Myocyte (in vitro differentiated cells): ENCODE data around the gene DLAT. TPM values are rescaled to one million over a fixed set of nuclear protein-coding genes. Genes with fewer than 3 reads are reported as not detected.
A peak's percentile ranks its signal among the peaks of the same experiment; 100 is the strongest.
"Not testable (repeated sequence)": the region's sequence is repeated elsewhere in the genome, so short reads cannot be mapped to it uniquely, and the experiment has no call there.

Source experiments
- DNase-seq: peaks from one replicate; pipeline ENCODE4 v3.0.0-alpha.2; 2012; ENCODE audit warnings: low read depth
- total RNA-seq: library from RNA; depleted of rRNA; stranded (reverse); fragments of >200 nt; gene quantifications from 2 replicates; pipeline ENCODE4 v1.2.3, GENCODE V29; 2014

The DLAT gene
- total RNA-seq, 1 donor from 2014 or later: 65.1 TPM

DNA sequence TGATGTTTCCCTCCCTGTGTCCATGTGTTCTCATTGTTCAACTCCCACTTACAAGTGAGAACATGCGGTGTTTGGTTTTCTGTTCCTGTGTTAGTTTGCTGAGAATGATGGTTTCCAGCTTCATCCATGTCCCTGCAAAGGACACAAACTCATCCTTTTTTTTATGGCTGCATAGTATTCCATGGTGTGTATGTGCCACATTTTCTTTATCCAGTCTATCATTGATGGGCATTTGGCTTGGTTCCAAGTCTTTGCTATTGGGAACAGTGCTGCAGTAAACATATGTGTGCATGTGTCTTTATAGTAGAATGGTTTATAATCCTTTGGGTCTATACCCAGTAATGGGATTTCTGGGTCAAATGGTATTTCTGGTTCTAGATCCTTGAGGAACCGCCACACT, 21.4 kb downstream of the DLAT start:
- not testable (repeated sequence) for DNase-seq

DNA sequence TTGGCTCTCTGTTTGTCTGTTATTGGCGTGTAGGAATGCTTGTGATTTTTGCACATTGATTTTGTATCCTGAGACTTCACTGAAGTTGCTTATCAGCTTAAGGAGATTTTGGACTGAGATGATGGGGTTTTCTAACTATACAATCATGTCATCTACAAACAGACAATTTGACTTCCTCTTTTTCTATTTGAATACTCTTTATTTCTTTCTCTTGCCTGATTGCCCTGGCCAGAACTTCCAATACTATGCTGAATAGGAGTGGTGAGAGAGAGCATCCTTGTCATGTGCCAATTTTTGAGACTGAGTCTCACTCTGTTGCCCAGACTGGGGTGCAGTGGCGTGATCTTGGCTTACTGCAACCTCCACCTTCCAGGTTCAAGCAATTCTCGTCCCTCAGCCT, 23.0 kb downstream of the DLAT start:
- DNase-seq: not testable (repeated sequence)

DNA sequence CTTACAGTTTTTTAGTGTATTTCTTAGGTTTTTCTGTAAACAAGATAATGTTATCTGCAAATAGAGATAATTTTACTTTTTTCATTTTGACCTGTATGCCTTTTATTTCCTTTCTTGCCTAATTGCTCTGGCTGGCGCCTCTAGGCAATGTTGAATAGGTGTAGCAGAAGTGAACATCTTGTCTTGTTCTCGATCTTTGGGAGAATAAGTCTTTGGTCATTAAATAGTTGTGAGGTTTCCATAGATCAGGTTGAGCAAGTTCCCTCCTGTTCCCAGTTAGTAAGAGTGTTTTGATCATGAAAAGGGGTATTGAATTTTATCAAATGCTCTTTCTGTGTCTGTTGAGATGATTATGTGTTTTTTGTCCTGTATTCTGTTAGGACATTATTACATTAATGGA, 24.6 kb downstream of the DLAT start:
- no peak for DNase-seq

DNA sequence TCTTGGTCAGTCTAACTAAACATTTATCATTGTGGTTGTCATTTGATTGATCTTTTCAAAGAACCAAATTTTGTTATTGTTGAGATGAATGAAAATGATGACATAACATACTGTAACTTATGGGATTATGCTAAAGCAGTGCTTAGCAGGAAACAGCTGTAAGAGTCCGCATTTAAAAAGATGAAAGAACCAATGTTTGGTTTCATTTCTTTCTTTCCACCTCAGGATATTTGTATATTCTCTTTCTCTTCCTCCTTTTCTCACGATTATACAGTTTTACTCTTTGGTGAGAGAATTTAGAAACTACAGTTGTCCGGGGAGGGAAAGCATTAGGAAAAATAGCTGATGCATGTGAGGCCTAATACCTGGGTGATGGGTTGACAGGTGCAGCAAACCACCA, 25.5 kb downstream of the DLAT start:
- no peak for DNase-seq

DNA sequence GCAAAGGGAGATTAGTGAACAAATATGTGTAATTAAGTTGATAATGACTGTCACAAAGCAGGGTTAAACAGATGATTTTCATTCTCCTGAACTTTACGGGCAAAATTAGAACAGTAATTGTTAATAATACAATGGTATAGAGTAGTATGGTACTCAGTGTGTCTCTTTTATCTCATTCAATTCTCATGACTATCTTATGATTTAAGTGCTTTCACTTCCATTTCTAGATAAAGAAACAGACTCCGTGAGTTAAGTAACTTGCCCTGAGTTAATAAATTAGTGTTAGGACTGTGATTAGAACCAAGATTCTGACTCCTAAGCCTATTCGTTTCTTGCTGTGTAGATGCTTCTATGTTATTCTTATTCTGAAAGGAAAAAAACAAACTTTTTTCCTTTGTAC, 26.6 kb downstream of the DLAT start:
- no peak for DNase-seq

DNA sequence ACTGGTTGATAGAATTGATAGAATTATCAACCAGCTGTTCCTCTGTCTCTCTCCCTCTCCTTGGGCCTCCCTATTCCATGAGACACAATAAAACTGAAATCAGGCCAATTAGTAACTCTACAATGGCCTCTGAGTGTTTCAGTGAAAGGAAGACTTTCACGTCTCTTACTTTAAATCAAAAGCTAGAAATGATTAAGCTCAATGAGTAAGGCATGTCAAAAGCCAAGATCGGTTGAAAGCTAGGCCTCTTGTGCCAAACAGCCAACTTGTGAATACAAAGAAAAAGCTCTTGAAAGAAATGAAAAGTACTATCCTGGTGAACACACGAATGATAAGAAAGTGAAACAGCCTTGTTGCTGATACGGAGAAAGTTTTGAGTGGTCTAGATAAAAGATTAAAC, 32.0 kb downstream of the DLAT start:
- no peak for DNase-seq

DNA sequence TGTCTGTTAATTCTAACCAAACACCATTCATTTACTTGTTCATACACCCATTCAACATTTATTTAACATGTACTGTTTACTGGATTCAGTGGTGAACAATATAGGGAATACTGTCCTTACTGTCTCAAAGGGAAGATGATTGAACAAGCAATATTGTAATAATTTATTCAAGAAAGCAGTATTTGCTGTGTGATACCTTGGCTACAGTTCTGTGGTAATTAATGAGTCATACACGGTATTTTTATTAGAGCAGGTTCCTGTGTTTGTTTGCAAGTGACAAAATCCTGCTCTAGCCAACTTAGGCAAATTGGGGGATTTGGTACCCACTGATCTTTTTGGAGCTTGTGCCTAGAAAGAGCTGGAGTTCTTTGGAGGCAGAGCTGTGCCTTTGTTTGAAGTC, 32.9 kb downstream of the DLAT start:
- DNase-seq: no peak

DNA sequence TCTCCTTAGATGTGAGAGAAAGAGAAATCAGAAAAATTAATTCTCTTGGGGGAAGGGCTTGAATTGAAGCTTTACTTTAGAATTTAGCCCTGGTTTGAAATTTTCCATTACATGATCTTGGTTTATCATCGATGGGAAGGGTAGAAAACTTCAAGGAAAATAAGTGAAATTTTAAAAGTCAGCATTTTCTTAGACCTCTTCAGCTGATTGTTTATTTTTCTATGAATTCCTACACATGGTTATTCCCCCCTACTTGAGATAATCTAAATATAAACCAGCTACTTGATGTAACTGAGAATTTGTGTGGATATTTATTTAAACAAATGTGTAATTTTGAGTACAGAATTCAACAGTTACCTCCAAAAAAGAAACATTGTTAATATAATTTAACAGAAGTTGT, 37.7 kb downstream of the DLAT start:
- no peak for DNase-seq

DNA sequence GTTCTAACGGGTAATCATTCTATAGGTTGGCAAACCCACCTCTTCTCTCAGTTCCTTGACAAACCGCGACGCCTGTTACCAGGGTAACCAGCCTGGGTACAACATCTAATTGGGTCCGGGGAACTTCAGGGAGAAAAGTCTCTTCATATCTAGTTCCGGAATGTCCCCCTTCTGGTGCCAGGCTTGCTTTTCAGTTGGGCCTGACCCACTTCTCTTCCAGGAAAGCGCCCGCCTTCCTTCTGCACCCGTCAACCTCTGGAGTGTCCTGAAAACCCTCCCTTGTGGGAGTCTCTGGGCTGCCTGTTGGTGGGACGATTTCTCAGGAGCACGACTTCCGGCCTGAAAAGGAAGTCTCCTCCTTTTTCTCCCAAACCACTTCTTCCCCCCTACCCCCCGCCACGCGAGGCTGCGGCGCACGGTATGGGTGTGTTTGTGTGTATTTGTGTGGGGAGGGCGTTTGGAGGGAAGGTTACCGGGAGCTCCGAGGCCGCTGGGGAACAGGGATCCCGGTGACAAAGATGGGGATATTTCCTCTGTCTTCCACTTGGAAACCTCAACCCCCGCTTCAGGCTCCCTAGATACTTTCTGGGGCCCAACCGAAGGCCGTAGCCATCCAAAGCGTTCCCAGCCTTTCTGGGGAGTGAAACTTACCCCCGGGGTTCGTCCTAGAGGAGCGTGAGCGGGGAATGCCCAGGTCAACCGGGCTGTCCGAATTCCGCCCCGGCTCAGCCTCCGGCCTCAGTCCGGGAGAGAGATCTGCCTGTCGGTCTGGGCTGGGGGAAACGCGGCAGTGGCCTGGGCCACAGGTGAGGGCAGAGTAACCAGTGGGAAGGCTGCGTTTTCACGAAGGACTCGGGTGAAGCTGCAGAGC, 49.0 kb downstream of the DLAT start, which contains the start of the genes NKAPD1 and PIH1D2:
Gene NKAPD1 (plus strand): TSS at position 359 of the 871 bp plus-strand sequence. CDS start 1,276 bp downstream, outside the sequence.
Gene PIH1D2 (minus strand): TSS at position 77 of the 871 bp plus-strand sequence. CDS start 843 bp downstream, outside the sequence.
- peak; percentile 90 for DNase-seq

DNA sequence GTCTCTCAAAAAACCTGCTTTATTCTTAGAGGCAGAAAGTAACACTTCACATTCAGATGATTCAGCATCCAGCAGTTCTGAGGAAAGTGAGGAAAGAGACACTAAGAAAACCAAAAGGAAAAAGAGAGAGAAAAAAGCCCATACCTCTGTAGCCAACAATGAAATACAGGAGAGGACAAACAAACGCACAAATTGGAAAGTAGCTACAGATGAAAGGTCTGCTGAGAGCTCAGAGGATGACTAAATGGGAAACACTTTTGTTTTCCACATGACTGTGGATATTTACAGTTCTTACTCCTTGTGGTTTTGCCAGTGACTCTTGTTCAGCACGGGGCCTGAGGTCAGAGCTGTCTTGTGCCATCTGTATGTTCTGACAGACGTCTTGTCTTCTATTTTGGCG, 57.5 kb downstream of the DLAT start:
- peak; percentile 92 for DNase-seq

DNA sequence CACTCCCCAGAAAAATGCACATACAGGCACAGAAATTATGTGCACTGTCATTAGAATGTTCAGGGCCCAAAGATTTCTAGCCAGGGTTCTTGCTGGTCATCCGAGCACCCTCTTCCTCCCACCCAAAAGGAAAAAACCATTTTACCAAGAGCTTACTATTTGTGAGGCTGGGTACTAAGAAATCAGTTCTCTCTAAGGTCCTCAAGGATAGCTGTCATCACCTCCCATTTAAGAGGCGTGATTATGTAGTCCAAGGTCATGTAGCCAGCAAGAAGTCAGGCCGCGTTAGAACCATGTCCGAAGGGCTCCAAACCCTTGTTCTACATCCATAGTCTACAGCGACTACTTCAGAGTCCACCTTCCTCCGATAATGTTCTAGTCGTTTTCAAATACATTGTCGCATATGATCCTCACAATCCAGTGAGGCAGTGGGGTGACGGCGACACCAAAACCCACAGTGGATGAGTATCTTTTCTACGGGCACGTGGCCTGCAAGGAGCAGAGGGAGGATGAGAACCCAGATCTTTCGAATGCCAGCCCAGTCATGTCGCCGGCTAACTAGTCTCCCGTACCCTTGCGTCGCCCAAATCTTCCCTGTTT, 60.7 kb downstream of the DLAT start:
- peak; percentile 56 for DNase-seq

DNA sequence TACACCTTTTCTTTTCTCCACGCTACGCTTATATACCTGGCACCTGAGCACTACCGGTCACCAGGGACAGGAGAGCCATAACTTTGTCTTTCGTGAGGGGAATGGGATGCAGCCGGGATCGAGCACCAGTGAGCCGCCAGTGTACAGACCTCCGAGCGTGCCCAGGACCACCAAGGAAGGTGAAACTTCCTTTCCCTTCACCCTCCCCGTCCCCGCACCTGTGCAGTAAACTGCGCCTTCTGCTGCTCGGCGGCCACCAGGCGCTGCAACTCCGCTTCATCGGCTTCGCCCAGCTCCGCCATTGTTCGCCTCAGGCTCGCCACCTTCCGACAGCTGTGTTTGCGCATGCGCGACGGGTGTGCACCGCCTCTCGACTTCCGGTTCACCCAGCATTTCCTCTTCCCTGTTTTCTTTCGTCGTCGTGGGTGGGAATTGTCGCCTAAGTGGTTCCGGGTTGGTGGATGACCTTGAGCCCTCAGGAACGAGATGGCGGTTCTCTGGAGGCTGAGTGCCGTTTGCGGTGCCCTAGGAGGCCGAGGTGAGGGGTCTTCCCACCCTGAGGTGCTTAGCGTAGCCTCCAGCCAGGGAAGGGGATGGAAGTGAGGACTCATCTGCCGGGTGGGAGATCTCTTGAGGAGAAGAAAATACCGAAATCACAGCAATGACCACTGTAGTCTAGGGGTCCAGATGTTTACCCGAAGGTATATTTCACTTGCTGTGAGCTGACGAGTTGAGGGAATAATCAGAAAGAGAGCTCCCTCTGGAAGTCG, 61.4 kb downstream of the DLAT start, which contains the start of the genes SDHD and TIMM8B:
Gene SDHD (plus strand): TSS at position 452 of the 770 bp plus-strand sequence. CDS start 35 bp downstream, at position 487.
Gene TIMM8B (minus strand): TSS at position 335 of the 770 bp plus-strand sequence. CDS start 33 bp downstream, at position 302.
- DNase-seq: peak; percentile 99

DNA sequence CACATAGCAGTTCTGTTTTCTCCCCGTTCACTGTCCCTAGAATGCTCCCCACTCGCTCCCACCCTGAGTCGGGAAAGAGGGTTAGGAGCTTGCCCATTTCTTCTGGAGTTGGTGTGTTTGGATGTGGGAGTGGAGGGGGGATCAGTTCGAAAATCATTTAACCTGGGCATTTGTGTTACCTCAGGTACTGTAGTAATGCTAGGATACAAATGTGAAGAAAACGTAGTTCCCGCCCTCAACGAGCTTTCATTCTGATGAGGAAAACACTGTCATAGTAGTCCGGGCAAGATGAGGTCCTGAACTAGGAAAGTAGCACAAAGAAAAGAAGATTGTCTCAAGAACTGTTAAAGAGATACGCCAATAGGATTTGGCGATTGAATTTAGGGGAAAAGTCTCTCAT, 62.0 kb downstream of the DLAT start:
- DNase-seq: no peak

DNA sequence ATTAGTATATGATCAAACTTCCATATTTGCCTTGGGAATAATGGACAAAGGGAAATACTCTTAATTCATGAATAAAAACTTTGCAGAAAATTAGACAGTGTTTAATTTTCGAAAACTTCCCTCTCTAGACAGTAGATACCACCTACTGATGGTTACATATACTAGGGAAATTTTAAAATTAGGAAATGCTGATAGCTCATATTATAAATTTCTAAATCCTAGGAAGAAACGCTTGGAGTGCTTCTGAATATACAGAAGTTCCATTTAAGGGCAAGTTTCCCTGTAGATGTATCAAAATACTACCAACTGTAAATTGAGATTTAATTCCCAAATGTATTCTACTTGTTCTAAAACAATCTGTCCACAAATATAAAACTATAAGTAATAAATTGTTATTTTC, 70.1 kb downstream of the DLAT start:
- DNase-seq: not testable (repeated sequence)

DNA sequence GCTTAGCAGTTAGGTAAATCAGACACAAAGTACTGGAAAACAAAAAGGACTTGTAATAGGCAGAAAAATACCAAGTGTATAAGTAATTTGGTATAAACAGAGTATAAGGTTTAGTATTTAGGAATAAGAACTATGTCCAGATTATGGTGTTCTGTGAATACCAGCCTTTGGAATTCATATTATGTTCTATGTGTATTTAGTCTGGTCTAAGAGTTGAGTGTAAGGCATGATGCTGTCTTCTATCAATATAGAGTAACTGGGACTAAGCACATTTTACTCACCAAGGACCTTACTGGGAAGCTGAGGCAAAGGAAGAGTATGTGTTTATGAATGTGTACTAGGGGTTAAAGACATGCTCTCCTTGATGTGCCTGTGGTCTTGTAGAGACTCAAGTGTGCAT, 71.0 kb downstream of the DLAT start:
- no peak for DNase-seq

DNA sequence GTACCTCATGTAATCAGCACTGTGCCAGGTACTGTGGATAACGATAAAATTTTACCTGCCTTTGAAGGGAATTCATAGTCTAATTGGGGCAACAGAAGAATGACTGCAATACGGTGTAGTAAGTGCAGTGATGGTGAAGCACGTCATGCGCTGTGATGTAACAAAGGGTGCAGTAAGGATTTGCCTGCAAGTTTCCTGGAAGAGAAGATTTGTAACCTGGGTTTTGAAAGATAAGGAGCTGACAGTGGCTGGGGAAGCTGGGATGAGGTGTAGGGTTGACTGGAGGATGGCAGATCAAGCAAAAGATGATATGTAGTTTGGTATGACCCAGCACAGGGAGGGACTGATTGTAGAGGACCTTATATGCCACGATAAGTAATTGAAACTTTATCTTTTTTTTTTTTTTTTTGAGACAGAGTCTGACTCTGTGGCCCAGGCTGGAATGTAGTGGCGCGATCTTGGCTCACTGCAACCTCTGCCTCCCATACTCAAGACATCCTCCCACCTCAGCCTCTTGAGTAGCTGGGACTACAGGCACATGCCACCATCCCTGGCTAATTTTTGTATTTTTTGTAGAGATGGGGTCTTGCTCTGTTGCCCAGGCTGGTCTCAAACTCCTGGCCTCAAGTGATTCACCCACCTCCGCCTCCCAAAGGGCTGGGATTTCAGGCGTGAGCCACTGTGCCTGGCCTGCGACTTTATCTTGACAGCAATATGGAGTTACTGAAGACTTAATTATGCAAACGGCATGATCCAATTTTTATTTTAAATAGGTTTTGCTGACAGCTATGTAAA, 72.7 kb downstream of the DLAT start:
- no peak for DNase-seq

DNA sequence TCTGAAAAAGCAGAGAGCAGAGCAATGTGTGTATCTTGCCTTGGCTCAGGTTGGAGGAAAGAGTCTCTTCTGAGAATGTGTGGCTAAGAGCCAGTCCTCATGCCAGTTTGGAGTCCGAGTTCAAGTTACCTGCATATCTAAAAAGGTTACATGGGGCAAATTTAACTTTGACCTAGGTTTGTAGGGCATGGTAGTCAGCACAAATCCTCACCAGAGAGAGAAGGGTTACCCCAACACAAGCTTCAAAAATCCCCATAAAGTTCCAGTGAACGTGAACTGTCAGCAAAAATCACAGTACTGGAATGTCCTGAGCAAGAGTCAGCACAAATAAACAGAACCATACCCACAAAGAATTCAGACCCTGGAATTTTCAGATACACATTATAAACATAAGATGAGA, 75.3 kb downstream of the DLAT start:
- DNase-seq: no peak

DNA sequence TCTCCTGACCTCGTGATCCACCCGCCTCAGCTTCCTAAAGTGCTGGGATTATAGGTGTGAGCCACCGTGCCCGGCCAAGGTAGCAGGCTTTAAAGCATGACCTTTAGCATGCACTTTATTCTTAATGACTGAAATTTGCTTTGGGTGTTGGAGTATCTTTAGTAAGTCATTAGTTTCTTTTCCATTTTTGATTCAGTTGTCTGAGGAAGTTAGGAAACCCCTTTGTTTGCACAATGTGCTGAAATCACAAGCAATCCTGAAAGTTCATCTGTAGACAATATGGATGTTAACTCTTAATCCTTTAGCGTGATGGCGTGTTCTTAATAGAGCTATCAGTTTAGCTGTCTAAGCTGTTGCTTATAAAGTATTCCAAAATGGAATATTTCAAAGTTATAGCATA, 78.2 kb downstream of the DLAT start:
- no peak for DNase-seq

DNA sequence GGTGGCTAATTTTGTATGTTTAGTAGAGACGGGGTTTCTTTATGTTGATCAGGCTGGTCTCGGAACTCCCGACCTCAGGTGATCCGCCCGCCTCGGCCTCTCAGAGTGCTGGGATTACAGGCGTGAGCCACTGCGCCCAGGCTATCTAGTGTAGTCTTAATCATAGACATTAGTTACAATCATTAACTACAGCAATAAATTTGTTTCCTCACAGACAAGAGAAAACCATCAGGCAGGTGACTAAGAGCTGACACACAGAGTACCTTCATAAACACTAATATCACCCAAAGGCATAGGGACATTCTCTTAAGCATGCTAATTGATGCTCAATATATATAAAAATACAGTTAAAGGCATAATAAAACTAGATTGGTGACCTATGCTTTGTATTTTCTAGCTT, 80.9 kb downstream of the DLAT start:
- DNase-seq: no peak
